OCI-LY1 (cell line): ENCODE results near the gene NIPA2.

Experiments
- EZH2 ChIP-seq: fragments of 200-600 bp; sonication (generic), shearing (Covaris generic); IDR thresholded peaks from 2 replicates; pipeline ENCODE4 v1.8.0; 2017; ENCODE audit warnings: borderline replicate concordance, mixed run types, mild to moderate bottlenecking, antibody characterized with exemption, low read length, moderate library complexity, mixed read lengths
- TF ChIP-seq, protein P1 (sequence below): fragments of 200-600 bp; sonication (generic), shearing (Covaris generic); IDR thresholded peaks from 2 replicates; pipeline ENCODE4 v1.5.1; 2017; ENCODE audit warnings: mild to moderate bottlenecking, antibody characterized with exemption, low read length, moderate library complexity, mixed read lengths

- TF ChIP-seq EZH2, result no peak
- TF ChIP-seq, protein P1, sequence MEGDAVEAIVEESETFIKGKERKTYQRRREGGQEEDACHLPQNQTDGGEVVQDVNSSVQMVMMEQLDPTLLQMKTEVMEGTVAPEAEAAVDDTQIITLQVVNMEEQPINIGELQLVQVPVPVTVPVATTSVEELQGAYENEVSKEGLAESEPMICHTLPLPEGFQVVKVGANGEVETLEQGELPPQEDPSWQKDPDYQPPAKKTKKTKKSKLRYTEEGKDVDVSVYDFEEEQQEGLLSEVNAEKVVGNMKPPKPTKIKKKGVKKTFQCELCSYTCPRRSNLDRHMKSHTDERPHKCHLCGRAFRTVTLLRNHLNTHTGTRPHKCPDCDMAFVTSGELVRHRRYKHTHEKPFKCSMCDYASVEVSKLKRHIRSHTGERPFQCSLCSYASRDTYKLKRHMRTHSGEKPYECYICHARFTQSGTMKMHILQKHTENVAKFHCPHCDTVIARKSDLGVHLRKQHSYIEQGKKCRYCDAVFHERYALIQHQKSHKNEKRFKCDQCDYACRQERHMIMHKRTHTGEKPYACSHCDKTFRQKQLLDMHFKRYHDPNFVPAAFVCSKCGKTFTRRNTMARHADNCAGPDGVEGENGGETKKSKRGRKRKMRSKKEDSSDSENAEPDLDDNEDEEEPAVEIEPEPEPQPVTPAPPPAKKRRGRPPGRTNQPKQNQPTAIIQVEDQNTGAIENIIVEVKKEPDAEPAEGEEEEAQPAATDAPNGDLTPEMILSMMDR, result no peak
Measured at GRCh38 chr15:22863356-22863755, 24.9 kb downstream of the NIPA2 start.
